HepG2 (cell line): ENCODE results near the gene GEMIN2. TPM values are rescaled to one million over a fixed set of nuclear protein-coding genes. Genes with fewer than 3 reads are reported as not detected.

Experiments
- CERS6 ChIP-seq: sonication (generic); formaldehyde crosslinking; IDR thresholded peaks from 2 replicates; pipeline ENCODE4 v1.5.0; 2020; ENCODE audit warnings: missing genetic modification reagents
- CREB3 ChIP-seq: sonication (generic); formaldehyde crosslinking; IDR thresholded peaks from 2 replicates; pipeline ENCODE4 v1.5.0; 2020; ENCODE audit warnings: missing genetic modification reagents
- DMTF1 ChIP-seq: sonication (generic); formaldehyde crosslinking; IDR thresholded peaks from 2 replicates; pipeline ENCODE4 v1.4.0; 2020; ENCODE audit warnings: mild to moderate bottlenecking, missing genetic modification reagents
- FOXA3 ChIP-seq: IDR thresholded peaks from 2 replicates; pipeline ENCODE4 v1.6.1; 2016; ENCODE audit warnings: missing genetic modification reagents, missing compliant biosample characterization
- GTF3A ChIP-seq: sonication (generic); formaldehyde crosslinking; conservative IDR thresholded peaks from 2 replicates; pipeline ENCODE4 v1.4.0; 2020; ENCODE audit warnings: mild to moderate bottlenecking, missing genetic modification reagents
- IRX3 ChIP-seq: sonication (generic); formaldehyde crosslinking; IDR thresholded peaks from 2 replicates; pipeline ENCODE4 v1.8.1; 2023; ENCODE audit warnings: mild to moderate bottlenecking, low read depth, missing genetic modification reagents, borderline replicate concordance
- NFE2L1 ChIP-seq: sonication (generic); formaldehyde crosslinking; IDR thresholded peaks from 2 replicates; pipeline ENCODE4 v1.4.0; 2020; ENCODE audit warnings: missing genetic modification reagents, mild to moderate bottlenecking, borderline replicate concordance
- SMC3 ChIP-seq: IDR thresholded peaks from 2 replicates; pipeline ENCODE4 v1.6.1; 2011; ENCODE audit warnings: low read length, improper control_type of control experiment
- UBTF ChIP-seq: sonication (generic); formaldehyde crosslinking; IDR thresholded peaks from 2 replicates; pipeline ENCODE4 v1.4.0; 2020; ENCODE audit warnings: mild to moderate bottlenecking, missing genetic modification reagents
- ZBTB1 ChIP-seq: sonication (generic); formaldehyde crosslinking; IDR thresholded peaks from 2 replicates; pipeline ENCODE4 v1.4.0; 2020; ENCODE audit warnings: missing genetic modification reagents, borderline replicate concordance
- ZHX2 ChIP-seq, 2 experiments: sonication (generic) in 1 of 2; formaldehyde crosslinking in 1 of 2; IDR thresholded peaks; 2 replicates each; pipeline versions ENCODE4 v1.6.1 to v1.9.0; 2014 to 2022; ENCODE audit warnings: antibody characterized with exemption in 1 of 2, borderline replicate concordance in 1 of 2, inconsistent platforms in 1 of 2, low read depth in 1 of 2, missing genetic modification reagents in 1 of 2
- ZKSCAN5 ChIP-seq: sonication (generic); formaldehyde crosslinking; IDR thresholded peaks from 2 replicates; pipeline ENCODE4 v1.5.1; 2020; ENCODE audit warnings: mild to moderate bottlenecking, missing genetic modification reagents
- ZMAT3 ChIP-seq: sonication (generic); formaldehyde crosslinking; conservative IDR thresholded peaks from 2 replicates; pipeline ENCODE4 v1.7.0; 2021; ENCODE audit warnings: missing genetic modification reagents
- ZNF329 ChIP-seq: sonication (generic); formaldehyde crosslinking; IDR thresholded peaks from 2 replicates; pipeline ENCODE4 v1.9.0; 2021; ENCODE audit warnings: low read depth, mild to moderate bottlenecking, missing genetic modification reagents
- polyA plus RNA-seq, 8 experiments: library from polyadenylated mRNA; depleted of rRNA in 3 of 8; stranded (reverse) in 7 of 8; unstranded in 1 of 8; fragments of >200 nt; fragmentation: Illumina TruSeq in 4 of 8; extraction: Trizol in 4 of 8; gene quantifications; 2 replicates each; pipeline versions ENCODE4 v1.2.1 to v1.2.3, GENCODE V29; 2011 to 2016; ENCODE audit warnings: low read depth in 4 of 8, missing spikeins in 1 of 8, mixed read lengths in 1 of 8; ENCODE audit not compliant: insufficient read depth in 1 of 8
- total RNA-seq, 5 experiments: library from RNA; depleted of rRNA; stranded (reverse); fragments of >200 nt; fragmentation: Illumina TruSeq; extraction: Trizol; gene quantifications; 2 replicates each; pipeline ENCODE4 v1.2.3, GENCODE V29; 2016; ENCODE audit warnings: low read depth in 1 of 5

GEMIN2 gene
- total and polyA plus RNA-seq, 2 of the 13 experiments (the other 11 are each of a cell fraction or from before 2014, with no cell fraction given), result 54.8 to 110 TPM

- TF ChIP-seq CREB3 (CRISPR knock-in tag), result no peak
- TF ChIP-seq DMTF1 (CRISPR knock-in tag), result no peak
- 0 out of 2 replicates have a peak, but pooled peaks have one; percentile 23 for TF ChIP-seq ZNF329 (CRISPR knock-in tag)
- peak; percentile 92 for TF ChIP-seq FOXA3
- TF ChIP-seq NFE2L1 (CRISPR knock-in tag), result no peak
- no peak for TF ChIP-seq GTF3A (CRISPR knock-in tag)
- 0 out of 2 replicates have a peak, but pooled peaks have one; percentile 7 for TF ChIP-seq UBTF (CRISPR knock-in tag)
- no peak for TF ChIP-seq CERS6 (CRISPR knock-in tag)
- 0 out of 2 replicates have a peak, but pooled peaks have one; percentile 15 for TF ChIP-seq ZHX2 (IDR thresholded peaks at IDR 0.05; ENCODE audit: low read depth)
- no peak for TF ChIP-seq ZHX2 (CRISPR knock-in tag; IDR thresholded peaks at IDR 0.05; ENCODE audit: borderline replicate concordance)
- peak; percentile 54; the same call in 1 of the 2 replicates for TF ChIP-seq ZMAT3 (CRISPR knock-in tag)
- TF ChIP-seq ZBTB1, result no peak
- TF ChIP-seq SMC3, result no peak; the same call in 1 of the 2 replicates
- TF ChIP-seq IRX3 (CRISPR knock-in tag), result no peak
- no peak for TF ChIP-seq ZKSCAN5 (CRISPR knock-in tag)
Measured at GRCh38 chr14:39145266-39145966, 31.3 kb downstream of the GEMIN2 start (continued).
